ENCODE data around the gene HIKESHI.

The HIKESHI gene

DNA sequence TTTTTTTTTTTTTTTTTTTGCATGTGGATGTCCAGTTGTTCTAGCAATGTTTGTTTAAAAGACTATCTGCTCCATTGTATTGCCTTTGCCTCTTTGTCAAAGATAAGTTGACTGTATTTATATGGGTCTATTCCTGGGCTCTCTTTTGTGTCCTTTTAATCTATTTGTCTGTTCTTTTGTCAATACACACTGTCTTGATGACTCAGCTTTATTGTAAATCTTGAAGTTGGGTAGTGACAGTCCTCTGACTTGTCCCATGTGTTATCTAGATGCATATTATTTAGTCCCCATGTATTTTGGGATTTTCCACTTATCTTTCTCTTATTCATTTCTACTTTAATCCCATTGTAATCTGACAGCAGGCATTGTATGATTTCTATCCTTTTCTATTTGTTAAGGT is 75.9 kb downstream of the HIKESHI start:
- ChIA-PET POLR2A (no interaction called here), CTCF (interaction anchor here (1.6 kb wide), 1 partner anchor 18 kb away, joined by 10 read pairs; no protein-coding TSS in a partner anchor)
- no peak overlapping the region for H3K4me3 ChIP-seq (ENCODE audit: low read depth, low read length)
- DNase-seq (ENCODE audit: low read depth, low spot score): no peak
- TF ChIP-seq, protein P1, sequence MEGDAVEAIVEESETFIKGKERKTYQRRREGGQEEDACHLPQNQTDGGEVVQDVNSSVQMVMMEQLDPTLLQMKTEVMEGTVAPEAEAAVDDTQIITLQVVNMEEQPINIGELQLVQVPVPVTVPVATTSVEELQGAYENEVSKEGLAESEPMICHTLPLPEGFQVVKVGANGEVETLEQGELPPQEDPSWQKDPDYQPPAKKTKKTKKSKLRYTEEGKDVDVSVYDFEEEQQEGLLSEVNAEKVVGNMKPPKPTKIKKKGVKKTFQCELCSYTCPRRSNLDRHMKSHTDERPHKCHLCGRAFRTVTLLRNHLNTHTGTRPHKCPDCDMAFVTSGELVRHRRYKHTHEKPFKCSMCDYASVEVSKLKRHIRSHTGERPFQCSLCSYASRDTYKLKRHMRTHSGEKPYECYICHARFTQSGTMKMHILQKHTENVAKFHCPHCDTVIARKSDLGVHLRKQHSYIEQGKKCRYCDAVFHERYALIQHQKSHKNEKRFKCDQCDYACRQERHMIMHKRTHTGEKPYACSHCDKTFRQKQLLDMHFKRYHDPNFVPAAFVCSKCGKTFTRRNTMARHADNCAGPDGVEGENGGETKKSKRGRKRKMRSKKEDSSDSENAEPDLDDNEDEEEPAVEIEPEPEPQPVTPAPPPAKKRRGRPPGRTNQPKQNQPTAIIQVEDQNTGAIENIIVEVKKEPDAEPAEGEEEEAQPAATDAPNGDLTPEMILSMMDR (IDR thresholded peaks at IDR 0.05; ENCODE audit: insufficient read depth, low read length, missing control alignments): no peak

DNA sequence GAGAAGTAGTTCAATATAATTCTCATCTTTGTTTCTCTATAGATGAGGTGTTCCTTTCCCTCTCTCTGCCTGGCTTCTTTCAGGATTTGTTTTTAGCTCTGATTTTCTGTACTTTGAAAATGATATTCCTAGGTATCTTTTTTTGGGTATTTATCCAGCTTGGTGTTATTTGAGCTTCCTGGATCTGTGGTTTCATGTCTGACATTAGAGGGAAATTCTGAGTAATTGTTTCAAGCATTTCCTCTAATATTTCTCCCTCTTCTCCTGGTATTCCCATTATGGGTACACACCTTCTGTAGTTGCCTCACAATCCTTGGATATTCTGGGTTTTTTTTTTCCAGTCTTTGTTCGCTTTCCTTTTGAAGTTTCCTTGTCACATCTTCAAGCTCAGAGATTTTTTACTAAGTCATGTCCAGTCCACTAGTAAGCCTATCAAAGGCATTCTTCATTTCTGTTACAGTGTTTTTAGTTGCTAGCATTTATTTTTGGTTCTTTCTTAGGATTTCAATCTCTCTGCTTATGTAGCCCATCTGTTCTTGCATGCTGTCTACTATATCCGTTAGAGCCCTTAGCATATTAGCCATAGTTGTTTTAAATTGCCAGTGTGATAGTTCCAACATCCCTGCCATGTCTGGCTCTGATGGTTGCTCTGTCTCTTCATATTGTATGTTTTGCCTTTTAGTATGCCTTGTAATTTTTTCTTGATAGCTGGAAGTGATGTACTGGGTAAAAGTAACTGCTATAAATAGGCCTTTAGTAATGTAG is 78.4 kb downstream of the HIKESHI start:
- TF ChIP-seq, protein P1 (IDR thresholded peaks at IDR 0.05; ENCODE audit: insufficient read depth, low read length, missing control alignments): no peak
- ChIA-PET POLR2A (no interaction called here), CTCF (interaction anchor here (0.6 to 1.3 kb wide), 4 partner anchors 12 to 296 kb away, joined by 3 to 5 read pairs (median 4); no protein-coding TSS in a partner anchor)
- no peak overlapping the region for H3K4me3 ChIP-seq (ENCODE audit: low read depth, low read length)
- no peak for DNase-seq (ENCODE audit: low read depth, low spot score)

DNA sequence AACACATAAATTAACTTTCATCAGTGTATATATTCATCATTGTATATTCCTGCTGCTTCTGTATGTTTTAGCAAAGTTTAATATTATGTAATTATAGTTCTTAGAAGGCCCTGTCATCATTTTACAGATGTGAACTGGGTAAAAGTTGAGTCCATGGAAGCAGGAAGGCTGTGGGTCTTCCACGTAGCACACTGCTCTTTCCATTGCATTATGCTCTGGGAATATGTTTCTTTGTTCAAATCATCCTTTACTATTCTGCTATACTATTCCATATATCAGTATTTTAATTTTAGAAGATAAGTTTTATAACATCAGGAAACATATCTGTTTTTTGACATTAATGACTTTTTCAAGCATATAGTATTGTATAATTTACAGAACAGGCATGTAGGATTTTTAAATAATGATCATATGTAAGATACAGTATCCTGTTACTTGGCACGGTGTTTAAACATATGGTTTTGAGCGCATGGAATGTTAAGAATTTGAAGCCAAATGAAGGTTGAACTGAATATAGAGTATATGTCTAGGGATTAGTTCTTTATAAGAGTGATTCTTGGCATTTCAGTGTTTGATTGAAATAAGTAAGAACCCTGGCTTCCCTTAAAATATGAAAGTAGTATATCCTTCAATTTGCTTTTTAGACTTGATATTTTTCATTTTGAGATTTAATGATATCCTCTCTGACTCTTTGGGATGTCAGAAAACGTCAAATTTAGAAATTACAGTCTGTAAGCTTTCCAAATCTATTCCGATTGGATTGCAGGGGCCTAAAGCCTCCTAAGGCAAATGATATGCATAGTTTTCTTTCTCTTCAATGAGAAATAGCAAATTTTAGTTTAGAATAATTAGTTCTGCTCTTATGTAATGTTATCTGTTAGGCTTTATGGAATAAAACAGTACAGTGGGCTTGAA is 81.3 kb downstream of the HIKESHI start:
- ChIA-PET CTCF (interaction anchor here (1.0 to 1.8 kb wide), 3 partner anchors 9 to 12 kb away, joined by 3 to 4 read pairs (median 3); no protein-coding TSS in a partner anchor), POLR2A (no interaction called here)
- no peak overlapping the region for H3K4me3 ChIP-seq (ENCODE audit: low read depth, low read length)
- no peak for DNase-seq (ENCODE audit: low read depth, low spot score)
- TF ChIP-seq, protein P1 (IDR thresholded peaks at IDR 0.05; ENCODE audit: insufficient read depth, low read length, missing control alignments): no peak

DNA sequence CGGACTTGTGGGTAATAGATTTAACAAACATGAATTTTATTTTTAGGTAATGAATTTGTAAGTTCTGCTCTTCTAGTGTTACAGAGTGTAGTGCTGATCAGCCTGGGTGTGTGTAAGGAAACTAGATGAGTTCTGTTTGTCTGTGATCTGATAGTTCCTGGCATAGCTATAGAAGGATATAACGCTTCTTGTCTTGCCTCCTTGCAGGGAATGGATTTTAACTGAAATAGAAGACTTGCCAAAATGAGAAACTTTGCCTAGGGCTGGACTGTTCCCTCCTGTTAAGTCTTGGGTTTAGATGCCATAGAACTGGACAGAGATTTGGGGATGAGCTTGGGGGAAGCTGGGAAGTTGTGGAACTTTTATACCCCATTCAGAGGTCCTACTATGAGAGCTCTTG is 84.2 kb downstream of the HIKESHI start:
- CTCF ChIA-PET: interaction anchor here (0.8 to 1.1 kb wide), 2 partner anchors 22 to 25 kb away, joined by 3 read pairs; no protein-coding TSS in a partner anchor
- POLR2A ChIA-PET: no interaction called here

DNA sequence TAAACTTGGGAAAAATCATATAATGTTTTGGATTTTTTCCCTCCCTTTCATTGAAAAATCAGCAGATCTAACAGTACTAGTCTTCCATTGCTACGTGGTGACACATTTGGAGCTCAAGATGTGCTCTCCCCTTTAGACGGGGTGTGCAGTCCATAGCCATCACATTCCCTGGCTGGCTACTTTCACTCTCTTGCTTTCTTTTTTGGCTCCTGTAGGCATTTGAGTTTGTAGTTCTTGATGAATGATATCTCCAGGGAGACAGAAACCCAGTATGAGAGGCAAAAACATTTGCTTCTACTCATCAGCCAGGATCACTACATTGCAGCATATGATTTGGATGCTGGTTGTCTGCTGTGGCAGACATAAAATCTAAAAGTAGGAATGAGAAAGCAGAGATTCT is 84.7 kb downstream of the HIKESHI start:
- DNase-seq (ENCODE audit: low read depth, low spot score): no peak
- H3K4me3 ChIP-seq (ENCODE audit: low read depth, low read length): no peak overlapping the region
- TF ChIP-seq, protein P1 (IDR thresholded peaks at IDR 0.05; ENCODE audit: insufficient read depth, low read length, missing control alignments): no peak
- ChIA-PET POLR2A (no interaction called here), CTCF (interaction anchor here (0.8 to 1.3 kb wide), 4 partner anchors 9 to 26 kb away, joined by 3 to 5 read pairs (median 3); no protein-coding TSS in a partner anchor)

More for the DNA sequence above, 84.2 kb downstream of the HIKESHI start:
- no peak for DNase-seq (ENCODE audit: low read depth, low spot score)
- TF ChIP-seq, protein P1 (IDR thresholded peaks at IDR 0.05; ENCODE audit: insufficient read depth, low read length, missing control alignments): no peak
- H3K4me3 ChIP-seq (ENCODE audit: low read depth, low read length): no peak overlapping the region

All from AG04449 (cell line).